Activated naive CD8-positive, alpha-beta T cell treated with anti-CD3 and anti-CD28 coated beads, Interleukin-2, amount 50 U/mL, for 24 hours (primary cell): ENCODE results near the gene MYLK.

Source experiments
- ATAC-seq: fragments of 150-1000 bp; cut with Tn5 transposase; one replicate; pipeline ENCODE4 v1.10.0; 2021
- DNase-seq: peaks from one replicate; pipeline ENCODE4 v3.0.0; 2021
- H3K27ac Mint-ChIP-seq: one replicate; pipeline ENCODE4 v1.8.0; 2021; ENCODE audit warnings: mild to moderate bottlenecking, mixed read lengths
- H3K27me3 Mint-ChIP-seq: one replicate; pipeline ENCODE4 v1.8.0; 2021; ENCODE audit warnings: mixed read lengths
- H3K36me3 Mint-ChIP-seq: one replicate; pipeline ENCODE4 v1.8.0; 2021; ENCODE audit warnings: low read depth, mixed read lengths
- H3K4me1 Mint-ChIP-seq: one replicate; pipeline ENCODE4 v1.8.0; 2021; ENCODE audit warnings: mixed read lengths
- H3K4me3 Mint-ChIP-seq: one replicate; pipeline ENCODE4 v1.8.0; 2021; ENCODE audit warnings: mild to moderate bottlenecking, moderate library complexity, mixed read lengths
- H3K9me3 Mint-ChIP-seq: one replicate; pipeline ENCODE4 v1.8.0; 2021; ENCODE audit warnings: mixed read lengths

Gene MYLK

GRCh38 chr3:123757281-123757940 lies 126.7 kb downstream of the MYLK start:
- Mint-ChIP-seq H3K4me3 (no peak overlapping the region), H3K27ac (no peak overlapping the region), H3K4me1 (peaks cover 10% of the 10 kb centered on the region), H3K9me3 (no peaks in the 10 kb centered on the region), H3K36me3 (no peaks in the 10 kb centered on the region), H3K27me3 (peaks cover 11% of the 10 kb centered on the region)
- DNase-seq (no peak), ATAC-seq (no peak)

DNA sequence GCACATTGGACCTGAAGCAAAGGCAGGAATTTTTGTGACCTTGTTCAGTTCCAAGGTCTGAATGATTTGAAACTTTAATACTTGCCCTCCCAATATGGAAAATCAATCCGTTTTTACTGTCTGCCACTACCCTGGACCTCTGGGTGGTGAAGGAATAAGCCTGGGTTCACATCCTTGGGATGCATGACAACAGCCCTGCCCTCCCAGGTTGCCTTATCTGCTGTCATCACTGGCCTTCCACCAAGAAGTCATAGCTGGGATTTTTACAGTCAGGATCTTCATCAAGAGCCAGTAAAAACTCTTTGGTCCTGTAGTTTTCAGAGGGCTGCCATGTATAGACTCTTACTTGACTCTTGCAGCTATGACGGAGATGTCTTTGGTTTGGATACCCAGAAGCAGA lies 128.6 kb downstream of the MYLK start:
- no peak for ATAC-seq
- Mint-ChIP-seq H3K9me3 (no peaks in the 10 kb centered on the region), H3K27ac (no peak overlapping the region), H3K4me3 (no peak overlapping the region), H3K27me3 (peaks cover 9% of the 10 kb centered on the region), H3K4me1 (peaks cover 10% of the 10 kb centered on the region), H3K36me3 (no peaks in the 10 kb centered on the region)
- DNase-seq: no peak

- no peak overlapping the region for H3K4me3 Mint-ChIP-seq
- DNase-seq (no peak), ATAC-seq (no peak)
- peaks cover 10% of the 10 kb centered on the region for H3K4me1 Mint-ChIP-seq
- H3K36me3 Mint-ChIP-seq: no peaks in the 10 kb centered on the region
- H3K9me3 Mint-ChIP-seq: no peaks in the 10 kb centered on the region
- H3K27me3 Mint-ChIP-seq: peaks cover 9% of the 10 kb centered on the region
- H3K27ac Mint-ChIP-seq: no peak overlapping the region
These were observed 129.0 kb downstream of the MYLK start for GRCh38 chr3:123755085-123755484.

- no peak overlapping the region for H3K27ac Mint-ChIP-seq
- no peak overlapping the region for H3K4me3 Mint-ChIP-seq
- peaks cover 10% of the 10 kb centered on the region for H3K4me1 Mint-ChIP-seq
- DNase-seq: no peak
- peaks cover 3% of the 10 kb centered on the region for H3K27me3 Mint-ChIP-seq
- no peak for ATAC-seq
- no peaks in the 10 kb centered on the region for H3K36me3 Mint-ChIP-seq
- no peaks in the 10 kb centered on the region for H3K9me3 Mint-ChIP-seq
These were observed 130.8 kb downstream of the MYLK start for GRCh38 chr3:123753286-123753685.

DNA sequence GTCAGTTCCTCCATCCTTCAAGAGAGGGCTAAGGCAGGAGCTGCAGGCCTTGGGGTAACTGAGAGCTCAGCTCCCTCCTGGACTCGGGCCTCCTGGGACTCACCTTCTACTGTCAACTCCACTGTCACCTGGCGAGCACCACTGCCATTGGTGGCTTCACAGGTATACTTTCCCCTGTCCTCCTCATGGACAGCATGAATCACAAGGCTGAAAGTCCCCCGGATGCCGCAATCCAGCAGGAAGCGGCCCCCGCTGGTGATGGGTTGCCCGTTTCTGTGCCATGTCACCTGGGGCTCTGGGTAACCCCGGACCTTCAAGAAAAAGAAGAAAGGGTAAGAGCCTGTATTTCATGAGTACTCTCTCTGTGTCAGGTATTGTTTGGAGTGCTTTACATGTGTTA lies 131.9 kb downstream of the MYLK start:
- ATAC-seq (no peak), DNase-seq (no peak)
- H3K9me3 Mint-ChIP-seq: no peaks in the 10 kb centered on the region
- H3K27me3 Mint-ChIP-seq: peaks cover 1% of the 10 kb centered on the region
- no peak overlapping the region for H3K4me3 Mint-ChIP-seq
- H3K36me3 Mint-ChIP-seq: no peaks in the 10 kb centered on the region
- no peak overlapping the region for H3K27ac Mint-ChIP-seq
- peaks cover 2% of the 10 kb centered on the region for H3K4me1 Mint-ChIP-seq

GRCh38 chr3:123751433-123751832 lies 132.7 kb downstream of the MYLK start:
- H3K4me3 Mint-ChIP-seq: no peak overlapping the region
- H3K27ac Mint-ChIP-seq: no peak overlapping the region
- no peak for ATAC-seq
- no peaks in the 10 kb centered on the region for H3K36me3 Mint-ChIP-seq
- no peaks in the 10 kb centered on the region for H3K4me1 Mint-ChIP-seq
- H3K27me3 Mint-ChIP-seq: no peaks in the 10 kb centered on the region
- no peaks in the 10 kb centered on the region for H3K9me3 Mint-ChIP-seq
- no peak for DNase-seq

GRCh38 chr3:123750659-123751420 lies 133.3 kb downstream of the MYLK start:
- Mint-ChIP-seq H3K4me1 (no peaks in the 10 kb centered on the region), H3K36me3 (no peaks in the 10 kb centered on the region), H3K9me3 (no peaks in the 10 kb centered on the region), H3K27me3 (no peaks in the 10 kb centered on the region), H3K4me3 (no peak overlapping the region), H3K27ac (no peak overlapping the region)
- DNase-seq (no peak), ATAC-seq (no peak)

DNA sequence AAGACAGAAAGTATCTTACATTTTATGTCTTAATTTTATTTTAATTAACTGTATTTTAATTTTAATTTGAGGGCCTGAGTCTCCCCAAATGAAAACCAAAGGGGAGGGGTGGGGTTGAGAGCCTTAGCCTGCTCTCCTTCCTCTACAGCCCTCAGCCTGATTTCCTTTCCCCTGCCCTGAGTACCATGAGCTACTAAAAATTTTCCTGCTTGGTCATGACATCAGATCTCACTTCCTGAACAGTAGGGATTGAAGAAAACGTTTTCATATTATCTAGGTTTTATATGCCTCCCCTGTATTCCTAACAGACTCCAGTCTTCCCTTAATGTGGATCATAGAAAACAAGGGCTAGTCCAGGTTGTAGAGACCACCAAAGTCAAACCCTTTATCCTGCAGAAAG lies 133.9 kb downstream of the MYLK start:
- Mint-ChIP-seq H3K4me1 (no peaks in the 10 kb centered on the region), H3K9me3 (no peaks in the 10 kb centered on the region), H3K27me3 (no peaks in the 10 kb centered on the region), H3K27ac (no peak overlapping the region), H3K4me3 (no peak overlapping the region), H3K36me3 (no peaks in the 10 kb centered on the region)
- DNase-seq (no peak), ATAC-seq (no peak)

- DNase-seq: no peak
- Mint-ChIP-seq H3K9me3 (no peaks in the 10 kb centered on the region), H3K4me1 (no peaks in the 10 kb centered on the region), H3K4me3 (no peak overlapping the region), H3K27ac (no peak overlapping the region), H3K36me3 (no peaks in the 10 kb centered on the region), H3K27me3 (no peaks in the 10 kb centered on the region)
- no peak for ATAC-seq
These were observed 134.4 kb downstream of the MYLK start for GRCh38 chr3:123749711-123750110.

DNA sequence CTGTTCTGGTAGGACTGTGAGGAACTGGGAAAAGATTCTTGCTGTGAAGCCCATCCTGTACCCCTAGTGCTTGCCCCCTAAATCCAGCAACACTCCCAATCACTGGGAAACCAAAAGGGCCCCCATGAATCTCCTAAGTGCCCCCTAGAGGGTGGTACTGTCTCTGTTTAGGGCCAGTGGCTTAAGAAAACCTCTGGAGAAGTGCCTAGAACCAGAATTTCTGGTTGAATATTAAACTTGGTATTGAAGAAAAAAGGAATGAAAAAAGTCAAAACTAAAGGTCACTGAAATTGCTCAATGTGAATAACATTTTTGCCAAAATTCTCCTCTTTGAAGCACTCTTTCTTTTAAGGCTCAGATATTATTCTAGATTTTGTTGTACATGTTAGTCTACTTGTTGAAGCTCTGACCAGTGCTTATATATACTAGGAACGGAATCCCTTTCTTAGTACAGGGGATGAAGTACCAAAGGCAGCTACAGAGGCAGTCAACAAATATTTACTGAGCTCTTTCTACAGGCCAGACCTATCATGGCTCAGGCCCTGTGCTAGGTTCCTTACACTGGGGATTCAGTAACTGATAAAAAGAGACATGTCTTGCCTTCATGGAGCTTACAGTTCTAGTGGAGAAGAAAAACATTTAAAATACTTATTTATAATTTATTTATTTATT lies 138.8 kb downstream of the MYLK start:
- H3K27me3 Mint-ChIP-seq: peaks cover 4% of the 10 kb centered on the region
- no peaks in the 10 kb centered on the region for H3K36me3 Mint-ChIP-seq
- ATAC-seq (no peak), DNase-seq (no peak)
- H3K27ac Mint-ChIP-seq: no peak overlapping the region
- no peaks in the 10 kb centered on the region for H3K9me3 Mint-ChIP-seq
- H3K4me3 Mint-ChIP-seq: no peak overlapping the region
- H3K4me1 Mint-ChIP-seq: no peaks in the 10 kb centered on the region

DNA sequence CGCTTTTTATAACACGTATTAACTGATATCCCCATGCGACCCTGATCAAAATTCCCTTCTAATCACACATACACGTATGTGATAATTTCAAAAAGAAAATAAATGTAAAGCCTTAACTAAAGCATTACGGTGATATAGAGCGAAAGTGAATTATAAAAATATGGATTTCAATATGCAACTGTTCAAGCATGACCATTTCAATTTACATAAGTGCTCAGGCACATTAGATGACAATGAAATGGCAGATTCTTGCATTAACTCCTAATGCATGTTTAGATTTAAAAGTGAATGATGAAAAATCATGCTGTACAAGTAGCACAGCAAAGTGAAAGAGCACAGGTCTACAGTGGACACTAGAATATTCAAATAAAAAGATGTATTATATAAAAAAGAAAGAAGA lies 140.1 kb downstream of the MYLK start:
- ATAC-seq (no peak), DNase-seq (no peak)
- Mint-ChIP-seq H3K27ac (no peak overlapping the region), H3K36me3 (no peaks in the 10 kb centered on the region), H3K9me3 (no peaks in the 10 kb centered on the region), H3K27me3 (peaks cover 4% of the 10 kb centered on the region), H3K4me1 (no peaks in the 10 kb centered on the region), H3K4me3 (no peak overlapping the region)

GRCh38 chr3:123743121-123743520 lies 141.0 kb downstream of the MYLK start:
- Mint-ChIP-seq H3K27me3 (peaks cover 4% of the 10 kb centered on the region), H3K4me1 (no peaks in the 10 kb centered on the region), H3K4me3 (no peak overlapping the region), H3K9me3 (no peaks in the 10 kb centered on the region), H3K27ac (no peak overlapping the region), H3K36me3 (no peaks in the 10 kb centered on the region)
- no peak for DNase-seq
- ATAC-seq: no peak

DNA sequence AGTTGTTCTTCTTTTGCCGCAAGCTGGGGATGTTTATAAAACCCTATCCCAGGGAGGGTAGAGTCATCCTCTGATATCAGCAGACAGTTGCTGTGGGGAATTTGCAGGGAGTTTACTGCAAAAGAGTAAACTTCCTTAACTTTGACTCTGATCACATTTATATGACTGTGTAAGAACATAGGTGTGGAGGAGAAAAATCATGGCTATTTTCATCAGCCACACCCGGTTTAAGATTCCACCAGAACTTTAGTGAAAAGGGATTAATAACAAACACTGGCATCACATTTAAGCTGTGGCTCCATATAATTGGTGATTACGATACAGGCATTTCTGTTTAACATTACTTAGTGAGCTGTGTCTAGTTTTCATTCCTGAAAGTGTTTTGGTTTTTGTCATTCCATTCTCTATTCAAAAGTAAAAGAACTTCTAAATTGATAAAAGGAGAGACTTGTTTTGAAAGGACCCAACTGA lies 143.1 kb downstream of the MYLK start:
- Mint-ChIP-seq H3K27me3 (peaks cover 4% of the 10 kb centered on the region), H3K9me3 (no peaks in the 10 kb centered on the region), H3K27ac (no peak overlapping the region), H3K36me3 (no peaks in the 10 kb centered on the region), H3K4me1 (no peaks in the 10 kb centered on the region), H3K4me3 (no peak overlapping the region)
- ATAC-seq: no peak
- DNase-seq: no peak

GRCh38 chr3:123740391-123740822 lies 143.7 kb downstream of the MYLK start:
- no peaks in the 10 kb centered on the region for H3K9me3 Mint-ChIP-seq
- H3K4me1 Mint-ChIP-seq: no peaks in the 10 kb centered on the region
- H3K27me3 Mint-ChIP-seq: peaks cover 4% of the 10 kb centered on the region
- no peak overlapping the region for H3K4me3 Mint-ChIP-seq
- ATAC-seq (no peak), DNase-seq (no peak)
- no peak overlapping the region for H3K27ac Mint-ChIP-seq
- H3K36me3 Mint-ChIP-seq: no peaks in the 10 kb centered on the region

GRCh38 chr3:123739754-123740153 lies 144.4 kb downstream of the MYLK start:
- H3K27me3 Mint-ChIP-seq: peaks cover 4% of the 10 kb centered on the region
- no peaks in the 10 kb centered on the region for H3K4me1 Mint-ChIP-seq
- ATAC-seq (no peak), DNase-seq (no peak)
- H3K9me3 Mint-ChIP-seq: no peaks in the 10 kb centered on the region
- no peak overlapping the region for H3K4me3 Mint-ChIP-seq
- H3K27ac Mint-ChIP-seq: no peak overlapping the region
- no peaks in the 10 kb centered on the region for H3K36me3 Mint-ChIP-seq
